KMS-11 (cell line): Measurements from ENCODE around the gene TRAPPC3L.

Experiments
- H2AFZ ChIP-seq: fragments of 200-600 bp; sonication (generic); 2 replicates; pipeline ENCODE4 v1.6.1; 2016; ENCODE audit warnings: antibody characterized with exemption, mixed run types, low read depth
- H3K27ac ChIP-seq: fragments of 200-600 bp; sonication (generic); 2 replicates; pipeline ENCODE4 v1.6.1; 2016; ENCODE audit warnings: mild to moderate bottlenecking, mixed run types
- H3K27me3 ChIP-seq: fragments of 200-600 bp; sonication (generic); 2 replicates; pipeline ENCODE4 v1.6.1; 2017; ENCODE audit warnings: mild to moderate bottlenecking, low read depth, mixed run types, moderate library complexity; ENCODE audit not compliant: insufficient read depth
- H3K36me3 ChIP-seq: fragments of 200-600 bp; sonication (generic); 2 replicates; pipeline ENCODE4 v1.6.1; 2017; ENCODE audit warnings: mild to moderate bottlenecking, mixed run types; ENCODE audit not compliant: insufficient read depth
- H3K4me1 ChIP-seq: fragments of 200-600 bp; sonication (generic); 2 replicates; pipeline ENCODE4 v1.6.1; 2016; ENCODE audit warnings: mild to moderate bottlenecking, low read depth, mixed run types; ENCODE audit not compliant: poor library complexity, severe bottlenecking
- H3K4me2 ChIP-seq: fragments of 200-600 bp; sonication (generic); 2 replicates; pipeline ENCODE4 v1.7.0; 2016; ENCODE audit warnings: mild to moderate bottlenecking, mixed run types
- H3K4me3 ChIP-seq: fragments of 200-600 bp; sonication (generic); IDR thresholded peaks from 2 replicates; pipeline ENCODE4 v1.6.1; 2017; ENCODE audit warnings: low read depth, low read length, mixed read lengths; ENCODE audit not compliant: insufficient read depth
- H3K79me2 ChIP-seq: fragments of 200-600 bp; sonication (generic); 2 replicates; pipeline ENCODE4 v1.6.1; 2016; ENCODE audit warnings: low read depth, mixed run types; ENCODE audit not compliant: insufficient read depth
- H3K9ac ChIP-seq: fragments of 200-600 bp; sonication (generic); 2 replicates; pipeline ENCODE4 v1.6.1; 2016; ENCODE audit warnings: mild to moderate bottlenecking, mixed run types
- H4K20me1 ChIP-seq: fragments of 200-600 bp; sonication (generic); 2 replicates; pipeline ENCODE4 v1.6.1; 2016; ENCODE audit warnings: mild to moderate bottlenecking, mixed run types; ENCODE audit not compliant: insufficient read depth
- TF ChIP-seq, protein P1 (sequence below): fragments of 200-600 bp; sonication (generic); conservative IDR thresholded peaks from 2 replicates; pipeline ENCODE4 v1.6.1; 2017; ENCODE audit warnings: low read depth, mild to moderate bottlenecking, antibody characterized with exemption, low read length, moderate library complexity, mixed read lengths

The TRAPPC3L gene

GRCh38 chr6:116476002-116476678, 69.3 kb downstream of the TRAPPC3L start:
- Histone ChIP-seq H3K4me1 (peaks cover 10% of the 10 kb centered on the region), H3K27me3 (no peaks in the 10 kb centered on the region), H3K36me3 (no peaks in the 10 kb centered on the region), H2AFZ (no peak overlapping the region), H4K20me1 (no peaks in the 10 kb centered on the region), H3K9ac (no peak overlapping the region), H3K79me2 (no peaks in the 10 kb centered on the region), H3K4me3 (no peak overlapping the region), H3K27ac (no peak overlapping the region), H3K4me2 (no peak overlapping the region)
- TF ChIP-seq, protein P1, sequence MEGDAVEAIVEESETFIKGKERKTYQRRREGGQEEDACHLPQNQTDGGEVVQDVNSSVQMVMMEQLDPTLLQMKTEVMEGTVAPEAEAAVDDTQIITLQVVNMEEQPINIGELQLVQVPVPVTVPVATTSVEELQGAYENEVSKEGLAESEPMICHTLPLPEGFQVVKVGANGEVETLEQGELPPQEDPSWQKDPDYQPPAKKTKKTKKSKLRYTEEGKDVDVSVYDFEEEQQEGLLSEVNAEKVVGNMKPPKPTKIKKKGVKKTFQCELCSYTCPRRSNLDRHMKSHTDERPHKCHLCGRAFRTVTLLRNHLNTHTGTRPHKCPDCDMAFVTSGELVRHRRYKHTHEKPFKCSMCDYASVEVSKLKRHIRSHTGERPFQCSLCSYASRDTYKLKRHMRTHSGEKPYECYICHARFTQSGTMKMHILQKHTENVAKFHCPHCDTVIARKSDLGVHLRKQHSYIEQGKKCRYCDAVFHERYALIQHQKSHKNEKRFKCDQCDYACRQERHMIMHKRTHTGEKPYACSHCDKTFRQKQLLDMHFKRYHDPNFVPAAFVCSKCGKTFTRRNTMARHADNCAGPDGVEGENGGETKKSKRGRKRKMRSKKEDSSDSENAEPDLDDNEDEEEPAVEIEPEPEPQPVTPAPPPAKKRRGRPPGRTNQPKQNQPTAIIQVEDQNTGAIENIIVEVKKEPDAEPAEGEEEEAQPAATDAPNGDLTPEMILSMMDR = no peak

- Histone ChIP-seq H3K27me3 (no peaks in the 10 kb centered on the region), H3K36me3 (no peaks in the 10 kb centered on the region), H3K4me3 (no peak overlapping the region), H4K20me1 (no peaks in the 10 kb centered on the region), H3K4me1 (peaks cover 10% of the 10 kb centered on the region), H3K27ac (no peak overlapping the region), H2AFZ (no peak overlapping the region), H3K4me2 (no peak overlapping the region), H3K79me2 (no peaks in the 10 kb centered on the region), H3K9ac (no peak overlapping the region)
- TF ChIP-seq, protein P1 = no peak
Observed at GRCh38 chr6:116475141-116475540, 70.3 kb downstream of the TRAPPC3L start.

DNA sequence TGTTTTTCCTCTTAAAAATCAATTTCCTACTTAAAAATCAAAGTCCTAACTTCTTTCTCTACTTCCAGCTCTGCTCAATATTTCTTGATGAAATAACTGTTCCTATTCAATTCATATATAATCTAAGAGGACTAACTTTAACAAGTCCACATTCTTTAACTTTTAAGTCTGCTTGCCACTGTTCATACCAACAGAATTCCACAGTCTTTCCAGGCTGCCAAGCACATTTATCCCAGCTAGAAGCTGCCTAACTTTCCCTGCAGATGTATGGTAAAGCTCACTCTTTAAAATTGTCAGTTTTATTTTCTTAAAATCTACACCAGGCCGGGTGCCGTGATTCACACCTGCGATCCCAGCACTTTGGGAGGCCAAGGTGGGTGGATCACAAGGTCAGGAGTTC, 72.8 kb downstream of the TRAPPC3L start:
- Histone ChIP-seq H3K4me1 (peaks cover 10% of the 10 kb centered on the region), H3K4me2 (no peak overlapping the region), H3K36me3 (no peaks in the 10 kb centered on the region), H3K4me3 (no peak overlapping the region), H3K27me3 (no peaks in the 10 kb centered on the region), H3K9ac (no peak overlapping the region), H2AFZ (no peak overlapping the region), H3K27ac (no peak overlapping the region), H4K20me1 (no peaks in the 10 kb centered on the region), H3K79me2 (no peaks in the 10 kb centered on the region)
- TF ChIP-seq, protein P1 = no peak

DNA sequence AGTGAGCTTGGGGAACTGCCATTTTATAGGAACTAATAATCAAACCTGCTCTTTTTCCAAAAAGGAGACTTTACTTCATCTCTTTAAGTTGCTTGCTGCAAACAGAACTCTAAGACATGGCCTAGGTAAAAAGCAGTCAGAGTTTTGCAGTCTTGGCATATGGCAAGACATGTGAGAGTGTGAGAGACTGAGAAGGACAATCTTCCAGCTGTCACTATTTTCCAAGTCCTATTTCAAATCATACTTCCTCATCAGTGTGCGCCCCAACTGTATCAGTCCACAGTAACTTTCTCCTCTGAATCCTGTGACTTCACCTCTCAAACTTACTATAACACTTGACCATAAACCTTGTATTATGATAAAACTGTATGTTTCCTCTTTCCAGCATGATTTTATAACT, 74.0 kb downstream of the TRAPPC3L start:
- H4K20me1 ChIP-seq = no peaks in the 10 kb centered on the region
- no peak overlapping the region for H3K9ac ChIP-seq
- H3K79me2 ChIP-seq = no peaks in the 10 kb centered on the region
- H3K4me2 ChIP-seq = no peak overlapping the region
- H3K27ac ChIP-seq = no peak overlapping the region
- no peaks in the 10 kb centered on the region for H3K27me3 ChIP-seq
- H3K36me3 ChIP-seq = no peaks in the 10 kb centered on the region
- H3K4me1 ChIP-seq = peaks cover 7% of the 10 kb centered on the region
- TF ChIP-seq, protein P1 = no peak
- H3K4me3 ChIP-seq = no peak overlapping the region
- H2AFZ ChIP-seq = no peak overlapping the region
